WI38 (cell line): ENCODE results near the gene NRSN2.
"Not testable (repeated sequence)": the region's sequence is repeated elsewhere in the genome, so short reads cannot be mapped to it uniquely, and the experiment has no call there.

Experiments
- H3K4me3 ChIP-seq: 2 replicates; pipeline ENCODE4 v1.5.1; 2011; ENCODE audit warnings: low read depth, mild to moderate bottlenecking, control low read depth, low read length
- CTCF ChIP-seq: IDR thresholded peaks from 2 replicates; pipeline ENCODE4 v1.5.1; 2012; ENCODE audit warnings: low read depth, mild to moderate bottlenecking, control low read depth, low read length

NRSN2 gene

GRCh38 chr20:334578-334977 lies 12.3 kb upstream of the NRSN2 start:
- H3K4me3 ChIP-seq: no peak overlapping the region
- TF ChIP-seq CTCF: no peak

GRCh38 chr20:336040-336439 lies 10.9 kb upstream of the NRSN2 start:
- H3K4me3 ChIP-seq: not testable (repeated sequence)

GRCh38 chr20:341682-342081 lies 5.2 kb upstream of the NRSN2 start:
- H3K4me3 ChIP-seq: no peak overlapping the region
- TF ChIP-seq CTCF: no peak

GRCh38 chr20:343107-343506 lies 3.8 kb upstream of the NRSN2 start:
- no peak overlapping the region for H3K4me3 ChIP-seq
- no peak for TF ChIP-seq CTCF

GRCh38 chr20:346033-346639 lies 775 bp upstream of the NRSN2 start:
- peak overlapping the region; percentile 79 for H3K4me3 ChIP-seq
- no peak for TF ChIP-seq CTCF

- H3K4me3 ChIP-seq: peak overlapping the region; percentile 79
- no peak for TF ChIP-seq CTCF
Observed at GRCh38 chr20:347317-347639, 367 bp downstream of the NRSN2 start.

GRCh38 chr20:347640-348484 lies 951 bp downstream of the NRSN2 start:
- peak overlapping the region; percentile 79 for H3K4me3 ChIP-seq
- TF ChIP-seq CTCF: no peak
